GM13977 (cell line): ENCODE measurements around the gene ATP6V0C.

Experiments used
- DNase-seq: peaks from one replicate; pipeline ENCODE4 v3.0.0; 2012; ENCODE audit warnings: low spot score
- CTCF ChIP-seq: IDR thresholded peaks from 2 replicates; pipeline ENCODE4 v1.5.1; 2012; ENCODE audit warnings: mild to moderate bottlenecking, control low read depth; ENCODE audit not compliant: insufficient read depth; ENCODE audit errors: extremely low read depth, missing control alignments
- in situ Hi-C: fragments of 300-500 bp; cut with MboI; formaldehyde crosslinking; loops from one replicate; pipeline ENCODE4 v1.12.0; 2022; ENCODE audit warnings: low sequenced_read_pairs, low pct_unique_long_range_greater_than_20kb, mixed read lengths, inconsistent platforms; ENCODE audit not compliant: unreplicated experiment

Gene ATP6V0C

GRCh38 chr16:2497116-2497630 is 16.6 kb upstream of the ATP6V0C start:
- DNase-seq: no peak
- no peak for TF ChIP-seq CTCF
- in situ Hi-C loops: loop anchor here (10.0 kb wide), 1 partner anchor 52 kb away; no protein-coding TSS in a partner anchor

DNA sequence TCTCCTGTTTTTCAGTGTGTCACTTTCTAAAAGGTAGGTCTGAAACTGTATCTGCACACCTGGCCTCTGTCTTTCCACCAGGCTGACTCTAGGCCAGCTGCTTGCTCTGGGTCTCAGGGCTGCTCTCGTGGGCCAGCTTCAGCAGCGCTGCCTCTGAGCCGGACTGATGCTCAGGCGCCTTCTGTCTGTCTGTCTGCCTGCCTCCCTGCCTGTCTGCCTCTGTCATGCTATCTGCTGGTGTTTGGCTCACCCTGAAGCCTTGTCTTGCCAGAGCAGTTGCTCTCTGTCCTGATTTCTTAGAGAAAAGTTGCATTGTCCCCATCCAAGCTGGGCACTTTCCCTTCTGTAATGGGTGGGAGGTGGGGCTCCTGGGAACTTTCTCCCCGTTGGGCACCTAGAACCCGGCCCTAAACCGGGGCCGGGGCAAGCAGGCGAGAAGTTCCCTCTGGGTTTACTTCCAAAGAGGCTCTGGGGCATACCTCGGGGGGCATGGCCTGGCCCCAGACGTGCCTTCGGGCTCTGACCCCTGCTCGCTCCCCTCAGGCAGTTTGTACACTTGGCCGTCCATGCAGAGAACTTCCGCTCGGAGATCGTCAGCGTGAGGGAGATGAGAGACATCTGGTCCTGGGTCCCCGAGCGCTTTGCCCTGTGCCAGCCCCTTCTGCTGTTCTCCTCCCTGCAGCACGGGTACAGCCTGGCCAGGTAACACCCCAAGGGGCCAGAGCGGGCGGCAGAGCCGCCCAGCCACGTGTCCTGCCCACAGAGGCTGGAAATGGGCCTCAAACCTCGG is 15.9 kb upstream of the ATP6V0C start:
- in situ Hi-C loops: loop anchor here (10.0 kb wide), 1 partner anchor 53 kb away; no protein-coding TSS in a partner anchor
- no peak for TF ChIP-seq CTCF
- no peak for DNase-seq

- no peak for TF ChIP-seq CTCF
- DNase-seq: no peak
- in situ Hi-C loops: loop anchor here (10.0 kb wide), 1 partner anchor 54 kb away; no protein-coding TSS in a partner anchor
Measured at GRCh38 chr16:2498531-2499253, 15.1 kb upstream of the ATP6V0C start.

- no peak for TF ChIP-seq CTCF
- no peak for DNase-seq
- in situ Hi-C loops: loop anchor here (10.0 kb wide), 1 partner anchor 55 kb away; no protein-coding TSS in a partner anchor
Measured at GRCh38 chr16:2499454-2499853, 14.3 kb upstream of the ATP6V0C start.

GRCh38 chr16:2499890-2500429 is 13.8 kb upstream of the ATP6V0C start:
- DNase-seq: no peak
- in situ Hi-C loops: loop anchor here (10.0 kb wide), 1 partner anchor 55 kb away; no protein-coding TSS in a partner anchor
- no peak for TF ChIP-seq CTCF

GRCh38 chr16:2500430-2500917 is 13.3 kb upstream of the ATP6V0C start:
- in situ Hi-C loops: no loop called here
- no peak for DNase-seq
- TF ChIP-seq CTCF: no peak
